NCI-H226 (cell line): ENCODE data around the gene CCDC86.
"Not testable (repeated sequence)": the region's sequence is repeated elsewhere in the genome, so short reads cannot be mapped to it uniquely, and the experiment has no call there.

ENCODE experiments used
- DNase-seq: peaks from one replicate; pipeline ENCODE4 v3.0.0-alpha.2; 2015

CCDC86 gene, protein sequence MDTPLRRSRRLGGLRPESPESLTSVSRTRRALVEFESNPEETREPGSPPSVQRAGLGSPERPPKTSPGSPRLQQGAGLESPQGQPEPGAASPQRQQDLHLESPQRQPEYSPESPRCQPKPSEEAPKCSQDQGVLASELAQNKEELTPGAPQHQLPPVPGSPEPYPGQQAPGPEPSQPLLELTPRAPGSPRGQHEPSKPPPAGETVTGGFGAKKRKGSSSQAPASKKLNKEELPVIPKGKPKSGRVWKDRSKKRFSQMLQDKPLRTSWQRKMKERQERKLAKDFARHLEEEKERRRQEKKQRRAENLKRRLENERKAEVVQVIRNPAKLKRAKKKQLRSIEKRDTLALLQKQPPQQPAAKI

GRCh38 chr11:60841797-60842667 lies at the start of gene CCDC86:
TSS of gene CCDC86 (plus strand) at chr11:60842113. CDS start at chr11:60842125, 12 bp downstream.
- DNase-seq: peak; percentile 90

DNA sequence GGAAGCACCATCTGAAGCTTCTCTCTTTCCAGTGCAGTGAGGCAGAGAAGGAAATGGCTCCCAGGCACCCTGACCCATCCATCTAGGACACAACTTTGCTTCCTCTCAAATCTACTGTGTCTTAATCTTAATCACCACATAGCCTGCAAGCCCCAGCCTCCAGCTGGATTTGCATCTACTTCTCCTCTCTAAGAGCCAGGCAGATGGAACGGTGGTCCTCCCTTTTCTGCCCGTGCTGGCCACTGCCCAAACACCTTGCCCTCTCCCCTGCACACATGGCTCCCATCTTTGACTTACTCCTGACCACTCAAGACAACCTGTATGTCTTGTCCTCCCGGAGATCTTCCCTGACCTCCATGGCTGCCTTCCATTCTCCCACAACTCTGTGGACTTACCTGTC lies 49.4 kb upstream of the CCDC86 start:
- no peak for DNase-seq

DNA sequence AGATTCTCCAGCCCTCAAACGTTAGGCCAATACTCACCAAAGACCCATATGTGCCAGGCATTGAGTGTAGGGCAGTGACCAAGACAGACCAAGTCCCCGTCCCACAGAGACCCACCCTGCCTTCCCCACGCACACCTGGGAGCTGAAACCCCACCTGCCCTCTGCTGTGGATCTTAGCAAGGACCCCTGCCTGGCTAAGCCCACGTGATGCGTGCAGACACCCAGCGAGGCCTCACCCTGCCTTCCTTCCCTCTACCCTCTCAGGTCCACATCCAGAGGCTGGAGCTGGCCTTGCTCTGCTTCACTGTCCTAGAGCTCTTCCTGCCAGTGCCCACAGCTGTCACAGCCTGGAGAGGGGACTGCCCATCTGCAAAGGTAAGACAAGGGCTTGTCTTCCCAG lies 46.6 kb upstream of the CCDC86 start:
- DNase-seq: no peak

DNA sequence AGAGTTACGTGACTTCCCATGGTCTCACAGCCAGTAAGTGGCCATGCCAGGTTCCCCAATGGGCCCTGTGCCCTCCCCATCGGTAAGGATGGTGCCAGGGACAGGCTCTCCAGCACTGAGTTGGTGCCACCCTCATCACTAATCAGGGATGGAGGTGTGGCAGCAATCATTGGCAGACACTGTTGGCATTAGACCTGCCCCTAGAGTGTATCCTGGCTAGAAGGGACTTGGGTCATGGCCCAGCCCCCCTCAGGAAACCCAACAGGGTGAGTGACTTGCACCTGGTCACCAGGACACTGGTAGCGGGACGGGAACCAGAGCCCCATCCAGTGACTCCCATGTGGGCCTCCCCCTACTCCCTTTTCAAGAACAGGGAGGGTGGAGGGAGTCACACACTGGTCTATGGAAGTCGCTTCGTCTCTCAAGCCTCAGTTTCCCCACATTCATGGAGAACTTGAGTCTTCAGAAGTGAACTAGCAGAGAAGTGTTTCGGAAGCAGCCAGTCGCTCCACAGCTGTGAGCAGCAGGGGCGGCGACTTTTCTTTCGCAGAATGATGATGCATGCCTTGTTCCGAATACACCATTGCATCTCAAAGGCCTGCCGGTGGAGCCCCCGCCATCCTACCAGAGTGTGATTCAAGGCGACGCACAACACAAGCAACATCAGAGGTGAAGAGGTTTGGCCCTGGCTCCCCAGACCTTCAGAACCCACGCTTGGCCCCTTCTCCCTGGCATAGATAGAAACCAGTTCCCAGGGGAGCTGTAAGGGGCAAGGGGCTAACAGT lies 43.9 kb upstream of the CCDC86 start:
- no peak for DNase-seq

- no peak for DNase-seq
Observed at GRCh38 chr11:60798631-60799030, 43.3 kb upstream of the CCDC86 start.

DNA sequence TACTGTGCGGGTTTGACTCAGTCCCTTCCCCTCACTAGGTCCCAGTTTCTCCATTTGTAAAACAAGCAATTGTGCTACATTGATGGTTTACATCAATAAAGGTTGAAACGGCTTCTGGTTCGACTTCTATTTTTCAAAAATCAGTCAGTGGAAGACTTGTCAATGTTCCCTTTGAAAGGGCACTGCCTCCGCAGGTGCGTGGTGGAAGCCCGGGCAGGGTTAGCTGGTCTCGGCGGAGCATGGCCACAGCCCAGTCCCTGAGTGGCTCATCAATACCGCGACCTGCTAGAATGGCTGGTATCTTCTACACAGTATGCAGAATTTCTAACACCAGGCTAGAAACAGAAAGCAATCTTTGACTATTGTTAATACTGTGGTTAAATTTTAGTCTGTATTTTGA lies 40.7 kb upstream of the CCDC86 start:
- DNase-seq: no peak

DNA sequence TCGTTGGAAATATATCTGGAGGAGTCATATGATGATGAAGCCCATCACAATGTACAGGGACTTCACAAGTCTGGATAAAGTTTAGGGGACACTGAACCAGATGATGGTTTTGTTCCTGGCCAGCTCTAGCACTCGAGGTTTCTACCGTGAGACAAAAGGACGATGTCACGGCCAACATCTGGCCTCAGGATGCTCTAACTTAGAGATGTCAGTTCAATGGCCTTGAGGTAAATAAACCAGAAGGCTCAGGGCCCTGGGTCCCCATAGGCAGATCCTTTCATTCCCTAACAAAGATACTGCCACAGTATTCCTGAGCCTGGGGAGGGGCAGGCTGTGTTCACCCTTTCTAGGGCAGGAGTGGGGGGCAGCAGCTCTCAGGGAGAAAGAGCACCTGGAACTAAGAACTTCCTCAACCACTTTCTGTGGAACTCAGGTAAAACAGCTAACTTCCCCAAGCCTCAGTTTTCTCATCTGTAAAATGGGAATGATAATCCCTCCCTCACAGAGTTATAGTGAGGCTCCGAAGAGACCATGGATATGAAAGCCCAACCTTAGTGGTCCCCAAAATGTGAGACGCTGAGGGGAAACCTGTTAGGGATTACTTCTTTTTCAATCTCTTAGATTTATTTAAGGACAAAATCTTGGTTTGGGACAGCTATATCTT lies 38.5 kb upstream of the CCDC86 start:
- no peak for DNase-seq

DNA sequence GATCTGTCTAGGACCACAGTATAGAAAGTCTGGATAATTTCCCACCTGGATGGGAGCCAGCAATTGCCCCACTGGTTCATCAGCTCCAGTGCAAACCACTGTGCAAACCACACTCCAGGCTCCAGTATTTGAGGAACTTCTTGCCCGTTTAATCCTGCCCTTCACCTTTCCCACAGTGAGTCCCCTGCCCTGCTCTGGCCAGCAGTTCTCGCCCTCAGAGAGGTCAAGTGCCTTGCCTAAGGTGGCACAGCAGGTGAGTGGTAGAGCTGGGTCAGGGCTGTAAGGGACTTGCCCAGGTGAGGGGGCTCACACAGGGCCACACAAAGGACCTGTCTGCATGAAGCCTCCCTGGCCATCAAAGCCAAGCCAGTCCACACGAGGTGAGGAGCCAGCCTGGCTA lies 32.7 kb upstream of the CCDC86 start:
- no peak for DNase-seq

DNA sequence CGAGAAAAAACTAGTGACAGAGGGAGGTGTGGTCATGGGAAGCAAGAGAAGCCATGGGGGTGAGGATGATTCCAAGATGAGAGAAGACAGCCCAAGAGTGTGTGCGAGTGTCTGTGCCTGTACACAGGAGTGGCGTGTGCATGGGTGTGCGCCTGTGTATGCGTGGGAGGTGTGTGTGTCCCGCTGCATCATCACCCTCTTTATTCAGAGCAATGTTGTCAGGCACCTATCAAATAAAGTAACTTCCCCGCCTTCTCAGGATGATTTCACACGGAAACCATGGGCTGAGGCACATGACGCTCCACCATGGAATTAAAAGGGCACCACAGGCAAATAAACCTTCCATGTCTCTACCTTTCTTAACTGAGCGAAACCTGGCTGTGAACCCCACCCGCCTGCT lies 32.2 kb upstream of the CCDC86 start:
- DNase-seq: no peak

- DNase-seq: no peak
Observed at GRCh38 chr11:60810151-60810550, 31.8 kb upstream of the CCDC86 start.

DNA sequence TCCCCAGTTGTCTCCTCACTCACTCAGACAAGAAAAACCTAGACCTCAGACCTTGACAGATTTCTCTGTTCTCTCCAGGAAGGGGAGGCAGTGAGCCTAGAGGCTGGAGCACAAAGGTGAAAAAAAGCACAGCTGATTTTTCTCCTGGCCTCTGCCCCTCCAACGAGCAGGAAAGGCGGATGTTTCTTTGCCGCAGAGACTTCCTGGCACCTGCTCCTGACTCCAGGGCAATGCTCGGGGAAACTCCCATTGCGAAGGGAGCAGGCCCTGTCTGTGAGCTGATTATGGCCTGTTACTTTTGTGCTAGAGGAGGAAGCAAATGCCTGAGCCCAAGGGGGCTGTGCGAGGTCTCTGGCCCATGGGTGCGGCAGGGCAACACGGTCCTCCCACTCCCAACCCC lies 31.3 kb upstream of the CCDC86 start:
- no peak for DNase-seq

- DNase-seq: no peak
Observed at GRCh38 chr11:60813324-60813723, 28.6 kb upstream of the CCDC86 start.

- no peak for DNase-seq
Observed at GRCh38 chr11:60814112-60814511, 27.8 kb upstream of the CCDC86 start.

DNA sequence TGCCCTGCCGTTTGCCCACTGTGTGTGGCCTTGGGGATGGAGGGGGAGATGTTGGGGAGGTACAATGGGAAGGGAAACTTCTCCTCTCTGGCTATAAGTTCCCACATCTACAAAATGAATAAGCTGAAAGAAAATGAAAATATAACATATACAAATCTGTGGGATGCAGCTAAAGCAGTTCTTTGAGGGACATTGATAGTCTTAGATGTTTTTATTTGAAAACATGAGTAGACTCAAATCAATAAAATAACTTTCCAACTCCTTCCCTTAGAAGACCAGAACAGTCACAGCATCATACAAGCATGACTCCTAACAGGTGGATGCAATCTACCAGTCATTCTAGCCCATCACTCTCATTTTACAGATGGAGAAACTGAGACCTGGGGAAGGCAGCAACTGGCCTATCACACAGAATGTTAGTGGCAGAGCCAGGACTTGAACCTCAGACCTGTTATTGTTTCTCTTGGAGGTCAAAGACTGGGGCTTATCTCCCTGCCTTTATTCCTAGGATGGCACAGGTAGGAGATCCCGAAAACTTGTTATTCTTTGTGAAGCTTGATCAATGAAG lies 25.2 kb upstream of the CCDC86 start:
- no peak for DNase-seq

GRCh38 chr11:60818057-60818456 lies 23.9 kb upstream of the CCDC86 start:
- no peak for DNase-seq

DNA sequence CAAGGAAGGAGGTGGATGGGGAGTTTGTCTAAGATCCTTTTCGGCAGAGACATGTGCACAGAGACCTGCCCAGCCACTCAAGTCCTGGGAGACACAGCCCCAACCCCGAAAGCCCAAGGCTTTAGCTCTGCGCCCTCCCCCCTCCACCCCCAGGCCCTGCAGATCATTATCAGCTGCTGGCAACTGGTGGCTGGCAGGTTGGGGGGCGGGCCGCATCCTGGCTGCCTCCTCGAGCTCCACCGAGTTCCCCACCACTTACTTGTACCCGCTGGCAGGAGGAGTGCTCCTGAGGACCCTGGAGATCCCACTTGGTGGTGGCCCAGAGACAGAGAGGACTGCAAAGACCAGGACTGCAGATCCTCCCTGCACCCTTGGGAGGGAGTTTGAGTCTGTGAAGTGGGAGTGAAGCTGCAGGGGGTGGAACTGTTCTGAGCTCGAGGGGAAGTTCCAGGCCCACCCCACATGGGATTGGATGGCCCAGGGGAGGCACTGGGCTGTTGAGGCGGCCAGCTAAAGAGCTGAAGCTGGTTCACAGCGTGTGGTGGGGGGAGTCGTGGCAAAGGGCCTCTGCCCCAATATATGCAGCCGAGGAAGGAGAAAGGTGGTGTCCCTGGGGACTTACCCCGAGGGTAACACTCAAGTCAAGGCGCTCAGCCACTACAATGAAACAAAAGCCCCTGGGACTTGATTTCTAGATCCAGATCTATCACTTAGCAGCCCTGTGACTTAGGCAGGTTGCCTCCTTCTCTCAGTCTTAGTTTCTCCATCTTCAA lies 19.9 kb upstream of the CCDC86 start:
- no peak for DNase-seq

- not testable (repeated sequence) for DNase-seq
Observed at GRCh38 chr11:60823745-60824306, 18.1 kb upstream of the CCDC86 start.

DNA sequence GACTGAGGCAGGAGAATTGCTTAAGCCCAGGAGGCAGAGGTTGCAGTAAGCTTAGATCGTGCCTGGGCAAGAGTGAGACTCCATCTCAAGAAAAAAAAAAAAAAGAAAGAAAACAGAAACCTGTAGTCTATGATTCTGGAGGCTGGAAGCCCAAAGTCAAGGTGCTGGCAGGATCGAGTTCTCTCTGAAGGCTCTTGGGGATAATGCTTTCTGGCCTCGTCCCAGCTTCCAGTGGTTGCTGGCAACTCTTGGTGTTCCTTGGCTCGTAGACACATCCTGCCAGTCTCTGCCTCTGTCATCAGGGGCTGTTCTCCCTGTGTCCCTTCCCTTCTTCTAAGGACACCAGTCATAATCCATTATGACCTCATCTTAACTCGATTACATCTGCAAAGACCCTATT lies 16.8 kb upstream of the CCDC86 start:
- no peak for DNase-seq

- no peak for DNase-seq
Observed at GRCh38 chr11:60825790-60826189, 16.1 kb upstream of the CCDC86 start.

- DNase-seq: no peak
Observed at GRCh38 chr11:60830478-60831142, 11.3 kb upstream of the CCDC86 start.

DNA sequence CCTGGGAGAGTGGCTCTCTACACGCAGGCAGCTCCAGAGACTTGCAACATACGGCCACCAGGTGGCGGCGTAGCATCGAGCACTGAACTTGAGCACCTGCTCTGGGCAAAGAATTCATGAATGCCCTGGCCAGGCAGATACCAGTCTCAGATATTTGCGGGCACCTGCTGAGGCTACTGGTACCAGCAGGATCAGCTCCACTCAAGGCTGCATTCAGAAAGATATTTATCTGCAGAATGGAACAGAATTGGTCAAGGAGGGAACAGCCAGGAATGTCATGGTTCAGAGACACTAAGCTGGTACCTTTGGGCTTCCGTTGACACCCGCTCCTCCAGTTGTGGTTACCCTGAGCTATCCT lies 10.8 kb upstream of the CCDC86 start:
- DNase-seq: peak; percentile 77
